ENCODE results near the gene CD3G. TPM values are rescaled to one million over a fixed set of nuclear protein-coding genes. Genes with fewer than 3 reads are reported as not detected.

Gene CD3G
- total and polyA plus RNA-seq, 2 of the 4 experiments (the other 2 are of a cell fraction): not detected

DNA sequence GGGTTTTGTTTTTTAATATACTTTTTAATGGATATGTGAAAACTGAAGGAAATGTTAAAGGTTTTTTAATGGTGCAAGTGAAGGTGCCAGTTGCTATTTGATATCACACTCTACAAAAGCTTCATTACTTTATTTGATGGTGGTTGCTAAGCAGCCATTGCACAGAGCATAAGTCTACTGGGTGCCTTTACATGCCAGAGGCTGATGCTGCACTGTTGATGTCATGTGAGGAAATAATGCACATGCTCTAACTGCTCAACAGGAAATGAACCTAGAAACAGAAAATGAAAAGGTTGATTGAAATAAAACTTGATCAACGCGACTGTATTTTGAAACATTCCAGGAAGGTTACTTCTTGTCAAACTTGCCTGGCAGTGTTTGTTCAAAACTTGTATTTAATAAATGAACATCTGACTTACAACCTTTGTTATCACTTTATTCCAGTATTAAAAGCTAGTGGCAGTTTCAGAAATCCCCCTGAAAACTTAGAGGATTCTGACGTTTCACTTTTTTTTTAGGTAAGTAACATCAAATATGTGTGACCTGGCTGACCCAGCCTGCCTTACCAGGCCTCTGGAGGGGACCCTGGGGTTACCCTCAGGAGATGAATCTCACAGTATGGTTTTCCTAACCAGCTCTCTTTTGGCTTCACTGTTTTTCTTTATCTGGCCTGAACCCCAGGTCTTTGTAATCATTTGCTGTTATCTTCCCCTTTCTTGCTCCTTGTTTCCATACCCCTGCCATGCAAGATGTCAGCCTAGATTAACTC is 54.8 kb downstream of the CD3G start:
- no peak overlapping the region for H2AFZ ChIP-seq (replicated peaks; ENCODE audit: low read length, poor library complexity)
- H2BK5ac ChIP-seq (ENCODE audit: low read depth, low read length, poor library complexity, severe bottlenecking): no peak overlapping the region
- no peak overlapping the region for H3K18ac ChIP-seq (ENCODE audit: low read depth, low read length)
- ChIA-PET CTCF (interaction anchor here (0.5 to 0.6 kb wide), 2 partner anchors 17 to 993 kb away, joined by 4 read pairs; no protein-coding TSS in a partner anchor), POLR2A (ENCODE audit: unreplicated experiment) (no interaction called here)
- H2AK9ac ChIP-seq (replicated peaks; ENCODE audit: low read depth, low read length, poor library complexity): no peak overlapping the region
- no CpG with 5 or more reads among the region's 3 CpGs for WGBS, 2 experiments (ENCODE audit: extremely low coverage in 2 of 2, insufficient read length in 1 of 2)
- dilution Hi-C loops (cut with HindIII; ENCODE audit: low sequenced_read_pairs, unreplicated experiment) (no loop called here), intact Hi-C loops (cut with micrococcal nuclease) (no loop called here), in situ Hi-C loops (cut with MboI; ENCODE audit: low sequenced_read_pairs) (no loop called here)
- H3K14ac ChIP-seq (replicated peaks; ENCODE audit: low read depth, low read length): no peak overlapping the region
- H3K79me1 ChIP-seq (ENCODE audit: low read depth in 1 of 2, low read length in 2 of 2): peaks cover 3 to 18% of the 10 kb centered on the region in 2 experiments; a peak in 2 of 4 replicates
- DNase-seq: peak; percentile 26
- no peak overlapping the region for H3K4me3 ChIP-seq (ENCODE audit: insufficient read depth, low read depth, low read length)
- ATAC-seq (ENCODE audit: low read depth): no peak
- no peak overlapping the region for H3K4me2 ChIP-seq (ENCODE audit: low read depth, low read length)
- no peaks in the 10 kb centered on the region for H3K9me3 ChIP-seq (ENCODE audit: control insufficient read depth, insufficient read depth, low read length)
- no peak overlapping the region for H3K4ac ChIP-seq (ENCODE audit: low read depth, low read length)
- H3K27me3 ChIP-seq (ENCODE audit: control insufficient read depth, insufficient read depth, low read length): no peaks in the 10 kb centered on the region
- no peak overlapping the region for H2BK20ac ChIP-seq (ENCODE audit: low read depth, low read length)
- H3K56ac ChIP-seq (ENCODE audit: extremely low read depth, insufficient read depth, low read length): no peak overlapping the region
- no peak overlapping the region for H3K9ac ChIP-seq (ENCODE audit: low read depth, low read length)
- peaks cover 18% of the 10 kb centered on the region for H3K36me3 ChIP-seq (ENCODE audit: control insufficient read depth, insufficient read depth, low read length)
- H3K4me1 ChIP-seq (ENCODE audit: control insufficient read depth, insufficient read depth, low read length): peaks cover 4% of the 10 kb centered on the region
- H4K5ac ChIP-seq (ENCODE audit: low read depth, low read length): no peak overlapping the region
- H3K27ac ChIP-seq (ENCODE audit: insufficient read depth, low read length): no peak overlapping the region
- peaks cover 17% of the 10 kb centered on the region for H4K20me1 ChIP-seq (ENCODE audit: insufficient read depth, low read length)
- H4K8ac ChIP-seq (ENCODE audit: low read depth in 2 of 2, low read length in 2 of 2): no peak overlapping the region
- no TSS peak for BruUV-seq (replicated peaks)
- H2BK120ac ChIP-seq (ENCODE audit: low read depth, low read length): no peak overlapping the region
- no peak overlapping the region for H2AK5ac ChIP-seq (ENCODE audit: low read depth, low read length)
- no peak overlapping the region for H4K91ac ChIP-seq (ENCODE audit: insufficient read depth, low read depth, low read length)
- H3K9me1 ChIP-seq (ENCODE audit: insufficient read depth, low read length): peaks cover 5% of the 10 kb centered on the region; the same call in 1 of the 2 replicates
- no peak overlapping the region for H2BK15ac ChIP-seq (ENCODE audit: low read depth, low read length)
- no peak for TF ChIP-seq USF2 (IDR thresholded peaks at IDR 0.05; ENCODE audit: low read depth, low read length)
- TF ChIP-seq FOS (IDR thresholded peaks at IDR 0.05; ENCODE audit: low read depth, low read length): no peak
- no peak for TF ChIP-seq MXI1 (IDR thresholded peaks at IDR 0.05; ENCODE audit: borderline replicate concordance, low read depth, low read length)
- no peak for TF ChIP-seq SMC3 (IDR thresholded peaks at IDR 0.05; ENCODE audit: low read depth, low read length)
- TF ChIP-seq MAZ (IDR thresholded peaks at IDR 0.05; ENCODE audit: borderline replicate concordance, low read depth, low read length): no peak
- no peak for TF ChIP-seq NFE2L2 (IDR thresholded peaks at IDR 0.05; ENCODE audit: low read depth, low read length)
- no peak for TF ChIP-seq RAD21 (IDR thresholded peaks at IDR 0.05; ENCODE audit: low read length)
- TF ChIP-seq, protein P1, sequence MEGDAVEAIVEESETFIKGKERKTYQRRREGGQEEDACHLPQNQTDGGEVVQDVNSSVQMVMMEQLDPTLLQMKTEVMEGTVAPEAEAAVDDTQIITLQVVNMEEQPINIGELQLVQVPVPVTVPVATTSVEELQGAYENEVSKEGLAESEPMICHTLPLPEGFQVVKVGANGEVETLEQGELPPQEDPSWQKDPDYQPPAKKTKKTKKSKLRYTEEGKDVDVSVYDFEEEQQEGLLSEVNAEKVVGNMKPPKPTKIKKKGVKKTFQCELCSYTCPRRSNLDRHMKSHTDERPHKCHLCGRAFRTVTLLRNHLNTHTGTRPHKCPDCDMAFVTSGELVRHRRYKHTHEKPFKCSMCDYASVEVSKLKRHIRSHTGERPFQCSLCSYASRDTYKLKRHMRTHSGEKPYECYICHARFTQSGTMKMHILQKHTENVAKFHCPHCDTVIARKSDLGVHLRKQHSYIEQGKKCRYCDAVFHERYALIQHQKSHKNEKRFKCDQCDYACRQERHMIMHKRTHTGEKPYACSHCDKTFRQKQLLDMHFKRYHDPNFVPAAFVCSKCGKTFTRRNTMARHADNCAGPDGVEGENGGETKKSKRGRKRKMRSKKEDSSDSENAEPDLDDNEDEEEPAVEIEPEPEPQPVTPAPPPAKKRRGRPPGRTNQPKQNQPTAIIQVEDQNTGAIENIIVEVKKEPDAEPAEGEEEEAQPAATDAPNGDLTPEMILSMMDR (conservative IDR thresholded peaks at IDR 0.05; ENCODE audit: low read depth, low read length): no peak
- no peak for TF ChIP-seq MAFK (IDR thresholded peaks at IDR 0.05; ENCODE audit: low read depth, low read length)
- no peak for TF ChIP-seq RCOR1 (IDR thresholded peaks at IDR 0.05; ENCODE audit: insufficient replicate concordance, low read length)
- TF ChIP-seq BHLHE40 (IDR thresholded peaks at IDR 0.05; ENCODE audit: low read depth, low read length): no peak
- TF ChIP-seq CEBPB (IDR thresholded peaks at IDR 0.05; ENCODE audit: low read depth, low read length): no peak
- no peak for TF ChIP-seq RFX5 (IDR thresholded peaks at IDR 0.05; ENCODE audit: low read depth, low read length)
- TF ChIP-seq, protein P2, sequence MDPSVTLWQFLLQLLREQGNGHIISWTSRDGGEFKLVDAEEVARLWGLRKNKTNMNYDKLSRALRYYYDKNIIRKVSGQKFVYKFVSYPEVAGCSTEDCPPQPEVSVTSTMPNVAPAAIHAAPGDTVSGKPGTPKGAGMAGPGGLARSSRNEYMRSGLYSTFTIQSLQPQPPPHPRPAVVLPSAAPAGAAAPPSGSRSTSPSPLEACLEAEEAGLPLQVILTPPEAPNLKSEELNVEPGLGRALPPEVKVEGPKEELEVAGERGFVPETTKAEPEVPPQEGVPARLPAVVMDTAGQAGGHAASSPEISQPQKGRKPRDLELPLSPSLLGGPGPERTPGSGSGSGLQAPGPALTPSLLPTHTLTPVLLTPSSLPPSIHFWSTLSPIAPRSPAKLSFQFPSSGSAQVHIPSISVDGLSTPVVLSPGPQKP (IDR thresholded peaks at IDR 0.05; ENCODE audit: borderline replicate concordance, low read depth, low read length): no peak
- no peak overlapping the region for H3K23ac ChIP-seq (ENCODE audit: low read depth, low read length)

Data from IMR-90 (cell line).